ENCODE data around the gene GOSR2.

DNA sequence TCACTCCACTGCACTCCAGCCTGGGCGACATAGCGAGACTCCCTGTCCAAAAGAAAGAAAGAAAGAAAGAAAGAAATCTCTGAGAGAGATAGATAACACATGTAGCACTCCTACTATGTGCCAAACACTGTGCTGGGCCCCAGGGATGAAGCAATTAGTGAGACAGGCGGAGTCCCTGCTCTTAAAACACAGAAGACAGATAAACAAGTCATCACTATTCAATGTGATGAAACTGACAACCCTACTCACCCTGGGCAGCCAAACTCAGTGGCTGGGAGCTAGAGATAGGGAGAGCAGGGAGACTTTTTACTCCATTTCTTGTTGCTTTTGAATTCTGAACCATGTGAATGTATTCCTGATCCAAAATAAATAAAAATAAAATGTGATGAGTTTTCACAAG, 35.2 kb upstream of the GOSR2 start:
- TF ChIP-seq FOXM1 (IDR thresholded peaks at IDR 0.05; ENCODE audit: low read depth) (no peak), FOXM1 (CRISPR knock-in tag; IDR thresholded peaks at IDR 0.05; ENCODE audit: low read depth) (no peak), FOXK2 (conservative IDR thresholded peaks at IDR 0.05 in 1 of 2, IDR thresholded peaks at IDR 0.05 in 1 of 2; ENCODE audit: low read depth in 2 of 2) (no peak), CEBPZ (IDR thresholded peaks at IDR 0.05; ENCODE audit: borderline replicate concordance, low read depth, low read length) (no peak), MAFF (IDR thresholded peaks at IDR 0.05; ENCODE audit: low read length) (no peak)
- TF ChIP-seq, protein P1, sequence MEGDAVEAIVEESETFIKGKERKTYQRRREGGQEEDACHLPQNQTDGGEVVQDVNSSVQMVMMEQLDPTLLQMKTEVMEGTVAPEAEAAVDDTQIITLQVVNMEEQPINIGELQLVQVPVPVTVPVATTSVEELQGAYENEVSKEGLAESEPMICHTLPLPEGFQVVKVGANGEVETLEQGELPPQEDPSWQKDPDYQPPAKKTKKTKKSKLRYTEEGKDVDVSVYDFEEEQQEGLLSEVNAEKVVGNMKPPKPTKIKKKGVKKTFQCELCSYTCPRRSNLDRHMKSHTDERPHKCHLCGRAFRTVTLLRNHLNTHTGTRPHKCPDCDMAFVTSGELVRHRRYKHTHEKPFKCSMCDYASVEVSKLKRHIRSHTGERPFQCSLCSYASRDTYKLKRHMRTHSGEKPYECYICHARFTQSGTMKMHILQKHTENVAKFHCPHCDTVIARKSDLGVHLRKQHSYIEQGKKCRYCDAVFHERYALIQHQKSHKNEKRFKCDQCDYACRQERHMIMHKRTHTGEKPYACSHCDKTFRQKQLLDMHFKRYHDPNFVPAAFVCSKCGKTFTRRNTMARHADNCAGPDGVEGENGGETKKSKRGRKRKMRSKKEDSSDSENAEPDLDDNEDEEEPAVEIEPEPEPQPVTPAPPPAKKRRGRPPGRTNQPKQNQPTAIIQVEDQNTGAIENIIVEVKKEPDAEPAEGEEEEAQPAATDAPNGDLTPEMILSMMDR (IDR thresholded peaks at IDR 0.05 in 2 of 3, conservative IDR thresholded peaks at IDR 0.05 in 1 of 3; ENCODE audit: insufficient read depth in 2 of 3, low read depth in 1 of 3, low read length in 3 of 3), result no peak
